Measurements from ENCODE around the gene KCNG4. TPM values are rescaled to one million over a fixed set of nuclear protein-coding genes. Genes with fewer than 3 reads are reported as not detected.

Gene KCNG4
- total RNA-seq, 8 experiments from 2014 or later = 0.05 to 0.66 (median 0.20) TPM; not detected in 1

DNA sequence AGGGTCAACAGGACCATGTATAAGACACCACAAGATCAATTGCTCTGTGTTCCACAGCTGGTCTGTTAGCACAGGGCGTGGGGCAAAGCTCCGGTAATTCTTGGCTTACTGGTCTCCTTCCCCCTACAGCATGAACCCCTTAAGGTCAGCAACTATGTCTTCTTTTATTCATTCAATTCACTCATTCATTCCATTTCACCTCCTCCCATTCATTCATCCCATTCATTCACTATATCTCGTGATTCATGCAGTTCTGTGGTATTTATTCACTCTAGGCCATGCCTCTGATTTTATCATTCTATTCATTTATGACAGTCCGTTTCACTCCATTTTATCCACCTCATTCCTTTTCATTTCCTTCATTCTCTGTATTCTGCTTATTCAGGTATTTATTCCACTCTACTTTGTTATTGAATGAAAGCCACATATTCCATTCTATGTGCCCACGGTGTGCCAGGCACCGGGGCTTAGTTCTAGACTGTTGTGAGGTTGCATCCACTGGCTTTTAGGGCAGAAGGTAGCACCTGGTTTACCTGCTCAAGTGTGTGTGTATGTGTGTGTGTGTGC lies 35.9 kb upstream of the KCNG4 start:
- Histone ChIP-seq H3K27ac (no peak overlapping the region), H3K4me3 (no peak overlapping the region), H3K4me1 (replicated peaks in 1 of 2) (peaks cover 25 to 27% of the 10 kb centered on the region in 2 donors)
- WGBS, 10 experiments = 22 to 100% (median 76%) methylated on average over 1 to 6 of the region's 6 CpGs; no CpG with 5 or more reads in 1 of the 10 experiments
- peak in 2 of 8 experiments; percentile 45 to 64 for ATAC-seq (replicated peaks in 6 of 8)
- in situ Hi-C loops (cut with MboI; ENCODE audit: low pct_unique_long_range_greater_than_20kb in 2 of 9, low sequenced_read_pairs in 9 of 9, unreplicated experiment in 9 of 9) = loop anchor here in 5 of 9 experiments (10.0 to 25.0 kb wide), 2 partner anchors 209 to 212 kb away; no protein-coding TSS in a partner anchor

DNA sequence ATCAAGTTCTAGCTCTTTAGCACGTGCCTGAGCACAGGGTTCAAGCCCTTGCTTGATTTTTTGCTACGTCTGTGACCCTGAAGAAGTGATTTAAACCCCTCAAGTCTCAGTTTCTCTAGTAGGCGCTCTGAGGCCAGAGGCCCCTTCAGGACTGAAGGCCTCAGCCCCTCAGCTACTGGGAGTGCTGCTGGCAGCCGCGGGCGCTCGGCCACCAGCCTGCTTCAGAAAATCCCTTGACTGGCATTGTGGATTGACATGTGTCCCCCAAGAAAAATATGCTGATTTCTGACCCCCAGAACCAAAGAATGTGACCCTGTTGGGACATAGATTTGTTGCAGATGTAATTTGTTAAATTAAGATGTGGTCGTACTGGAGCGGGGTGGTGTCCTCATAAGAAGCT lies 34.7 kb upstream of the KCNG4 start:
- Histone ChIP-seq H3K27ac (no peak overlapping the region), H3K4me3 (no peak overlapping the region), H3K4me1 (replicated peaks in 1 of 2) (peaks cover 15 to 20% of the 10 kb centered on the region in 2 donors)
- ATAC-seq (replicated peaks in 6 of 8) = no peak
- 0 to 100% (median 89%) methylated on average over 1 to 7 of the region's 9 CpGs; no CpG with 5 or more reads in 3 of the 10 experiments for WGBS, 10 experiments
- in situ Hi-C loops (cut with MboI; ENCODE audit: low pct_unique_long_range_greater_than_20kb in 2 of 9, low sequenced_read_pairs in 9 of 9, unreplicated experiment in 9 of 9) = loop anchor here in 2 of 9 experiments (10.0 kb wide), 1 partner anchor 210 kb away; no protein-coding TSS in a partner anchor

DNA sequence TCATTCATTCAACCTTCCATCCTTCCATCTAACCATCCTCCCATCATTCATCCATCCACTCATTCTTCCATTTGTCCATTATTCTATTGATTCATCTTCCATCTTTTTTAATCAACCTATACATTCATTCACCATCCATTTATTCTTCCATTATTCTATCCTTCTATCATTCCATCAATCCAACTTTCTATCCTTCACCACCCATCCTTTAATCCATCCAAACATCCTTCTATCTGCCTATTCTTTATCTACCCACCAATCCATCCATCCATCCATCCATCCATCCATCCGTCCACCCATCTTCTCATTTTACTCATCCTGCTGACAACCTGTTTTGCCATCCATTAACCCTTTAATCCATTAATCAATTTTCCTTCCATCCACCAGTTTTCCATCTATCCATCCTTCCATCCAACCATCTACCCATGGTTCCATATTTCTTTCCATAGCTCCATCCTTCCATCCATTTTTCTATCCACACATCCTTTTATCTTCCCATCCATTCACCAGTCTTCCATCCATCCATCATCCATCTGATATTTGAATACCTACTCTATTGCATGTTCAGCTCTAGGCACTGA lies 33.0 kb upstream of the KCNG4 start:
- in situ Hi-C loops (cut with MboI; ENCODE audit: low pct_unique_long_range_greater_than_20kb in 2 of 9, low sequenced_read_pairs in 9 of 9, unreplicated experiment in 9 of 9) = loop anchor here in 2 of 9 experiments (10.0 kb wide), 1 partner anchor 212 kb away; no protein-coding TSS in a partner anchor
- ATAC-seq (replicated peaks in 6 of 8) = no peak
- 0 to 73% (median 0%) methylated on average over 1 of the region's 1 CpG; no CpG with 5 or more reads in 2 of the 10 experiments for WGBS, 10 experiments

DNA sequence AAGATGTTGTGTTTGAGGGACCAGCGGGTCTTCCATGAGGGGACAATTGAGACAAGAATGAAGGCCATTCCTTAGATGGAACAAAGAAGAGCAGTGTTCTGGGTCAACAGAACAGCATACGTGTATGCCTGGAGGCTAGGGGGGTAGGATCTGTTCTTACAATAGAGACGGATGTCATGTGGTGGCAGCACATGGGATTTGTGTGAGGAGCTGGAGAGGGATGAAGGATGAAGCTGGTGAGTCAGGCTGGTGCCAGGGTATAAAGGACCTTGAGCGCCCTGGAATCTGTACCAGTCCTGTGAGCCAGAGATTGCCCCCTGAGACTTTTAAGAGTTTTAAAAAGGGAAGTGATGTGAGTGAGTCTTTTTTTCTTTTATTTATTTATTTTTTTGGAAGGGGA lies 32.1 kb upstream of the KCNG4 start:
- WGBS, 10 experiments = 0 to 100% (median 83%) methylated on average over 1 to 3 of the region's 4 CpGs; no CpG with 5 or more reads in 5 of the 10 experiments

More for the DNA sequence above, 33.0 kb upstream of the KCNG4 start:
- H3K4me1 ChIP-seq (replicated peaks in 1 of 2) = peaks cover 9 to 23% of the 10 kb centered on the region in 2 donors
- H3K4me3 ChIP-seq = no peak overlapping the region
- H3K27ac ChIP-seq = no peak overlapping the region

DNA sequence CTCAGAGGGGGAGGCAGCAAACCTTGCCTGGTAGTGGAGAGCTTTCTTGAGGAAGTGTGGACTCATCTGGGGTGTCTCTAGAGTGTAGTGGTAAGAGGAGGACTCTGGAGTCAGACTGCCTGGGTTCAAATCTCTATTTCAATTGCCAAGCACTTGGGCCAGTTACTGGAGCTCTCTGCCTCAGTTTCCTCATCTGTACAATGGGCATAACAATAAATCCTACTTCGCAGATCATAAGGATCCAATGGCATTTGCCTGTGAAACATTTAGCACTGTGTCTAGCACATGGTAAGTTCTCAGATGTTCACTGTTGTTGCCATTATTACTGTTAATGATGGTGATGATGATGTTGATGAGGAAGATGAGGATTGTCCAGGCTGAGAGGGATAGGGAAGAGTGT lies 31.2 kb upstream of the KCNG4 start:
- peaks cover 13 to 34% of the 10 kb centered on the region in 2 donors for H3K4me1 ChIP-seq (replicated peaks in 1 of 2)
- in situ Hi-C loops (cut with MboI; ENCODE audit: low pct_unique_long_range_greater_than_20kb in 2 of 9, low sequenced_read_pairs in 9 of 9, unreplicated experiment in 9 of 9) = loop anchor here in 2 of 9 experiments (10.0 kb wide), 1 partner anchor 214 kb away; no protein-coding TSS in a partner anchor
- 0 to 100% (median 63%) methylated on average over 1 of the region's 1 CpG; no CpG with 5 or more reads in 3 of the 10 experiments for WGBS, 10 experiments
- no peak for ATAC-seq (replicated peaks in 6 of 8)
- H3K4me3 ChIP-seq = no peak overlapping the region
- no peak overlapping the region for H3K27ac ChIP-seq

More for the DNA sequence above, 32.1 kb upstream of the KCNG4 start:
- Histone ChIP-seq H3K4me1 (replicated peaks in 1 of 2) (peaks cover 9 to 30% of the 10 kb centered on the region in 2 donors), H3K27ac (no peak overlapping the region), H3K4me3 (no peak overlapping the region)
- in situ Hi-C loops (cut with MboI; ENCODE audit: low pct_unique_long_range_greater_than_20kb in 2 of 9, low sequenced_read_pairs in 9 of 9, unreplicated experiment in 9 of 9) = loop anchor here in 2 of 9 experiments (10.0 kb wide), 1 partner anchor 213 kb away; no protein-coding TSS in a partner anchor
- ATAC-seq (replicated peaks in 6 of 8) = no peak

DNA sequence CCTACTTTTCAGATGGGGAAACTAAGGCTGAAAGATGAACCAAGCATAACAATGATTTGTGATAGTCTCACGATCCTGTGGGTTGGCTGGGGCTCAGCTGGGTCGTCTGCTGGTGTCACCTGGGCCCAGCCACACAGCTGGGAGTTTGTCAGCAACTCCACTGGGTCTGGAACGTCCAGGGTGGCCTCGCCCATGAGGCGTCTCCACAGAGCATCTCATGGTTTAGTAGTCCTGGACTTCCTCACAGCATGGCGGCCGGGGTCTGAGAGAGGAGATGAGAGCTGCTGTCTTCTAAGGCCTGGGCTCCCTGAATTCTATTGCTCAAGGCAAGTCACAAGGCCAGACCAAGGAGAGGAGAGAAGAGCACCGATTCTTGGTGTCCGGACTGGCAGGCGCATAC lies 30.7 kb upstream of the KCNG4 start:
- Histone ChIP-seq H3K4me3 (no peak overlapping the region), H3K4me1 (replicated peaks in 1 of 2) (peaks cover 13 to 34% of the 10 kb centered on the region in 2 donors), H3K27ac (no peak overlapping the region)
- in situ Hi-C loops (cut with MboI; ENCODE audit: low pct_unique_long_range_greater_than_20kb in 2 of 9, low sequenced_read_pairs in 9 of 9, unreplicated experiment in 9 of 9) = loop anchor here in 2 of 9 experiments (10.0 kb wide), 1 partner anchor 214 kb away; no protein-coding TSS in a partner anchor
- 49 to 100% (median 87%) methylated on average over 1 to 7 of the region's 10 CpGs; no CpG with 5 or more reads in 3 of the 10 experiments for WGBS, 10 experiments
- ATAC-seq (replicated peaks in 6 of 8) = no peak

DNA sequence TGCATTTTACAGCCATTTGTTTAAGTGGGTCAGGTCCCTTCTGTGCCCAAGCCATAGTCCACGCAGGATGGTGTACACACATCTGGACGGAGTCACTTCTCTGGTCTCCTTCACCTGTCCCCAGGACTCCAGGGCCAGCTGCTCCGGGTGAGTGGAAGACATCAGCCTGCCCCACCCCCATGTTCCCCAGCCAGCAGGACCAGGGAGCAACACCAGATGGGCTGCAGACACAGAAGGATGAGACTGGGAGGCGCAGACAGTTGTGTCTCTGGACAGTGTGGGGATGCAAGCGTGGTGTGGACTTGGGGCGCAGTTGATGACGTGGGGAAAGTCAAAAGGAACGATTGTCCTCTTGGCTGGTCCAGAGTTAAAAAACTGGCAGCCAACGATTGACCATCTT lies 30.3 kb upstream of the KCNG4 start:
- no peak overlapping the region for H3K4me3 ChIP-seq
- WGBS, 10 experiments = 0 to 100% (median 84%) methylated on average over 1 to 5 of the region's 9 CpGs; no CpG with 5 or more reads in 5 of the 10 experiments
- H3K4me1 ChIP-seq (replicated peaks in 1 of 2) = peaks cover 13 to 34% of the 10 kb centered on the region in 2 donors
- in situ Hi-C loops (cut with MboI; ENCODE audit: low pct_unique_long_range_greater_than_20kb in 2 of 9, low sequenced_read_pairs in 9 of 9, unreplicated experiment in 9 of 9) = loop anchor here in 2 of 9 experiments (10.0 kb wide), 1 partner anchor 215 kb away; no protein-coding TSS in a partner anchor
- no peak overlapping the region for H3K27ac ChIP-seq
- no peak for ATAC-seq (replicated peaks in 6 of 8)

DNA sequence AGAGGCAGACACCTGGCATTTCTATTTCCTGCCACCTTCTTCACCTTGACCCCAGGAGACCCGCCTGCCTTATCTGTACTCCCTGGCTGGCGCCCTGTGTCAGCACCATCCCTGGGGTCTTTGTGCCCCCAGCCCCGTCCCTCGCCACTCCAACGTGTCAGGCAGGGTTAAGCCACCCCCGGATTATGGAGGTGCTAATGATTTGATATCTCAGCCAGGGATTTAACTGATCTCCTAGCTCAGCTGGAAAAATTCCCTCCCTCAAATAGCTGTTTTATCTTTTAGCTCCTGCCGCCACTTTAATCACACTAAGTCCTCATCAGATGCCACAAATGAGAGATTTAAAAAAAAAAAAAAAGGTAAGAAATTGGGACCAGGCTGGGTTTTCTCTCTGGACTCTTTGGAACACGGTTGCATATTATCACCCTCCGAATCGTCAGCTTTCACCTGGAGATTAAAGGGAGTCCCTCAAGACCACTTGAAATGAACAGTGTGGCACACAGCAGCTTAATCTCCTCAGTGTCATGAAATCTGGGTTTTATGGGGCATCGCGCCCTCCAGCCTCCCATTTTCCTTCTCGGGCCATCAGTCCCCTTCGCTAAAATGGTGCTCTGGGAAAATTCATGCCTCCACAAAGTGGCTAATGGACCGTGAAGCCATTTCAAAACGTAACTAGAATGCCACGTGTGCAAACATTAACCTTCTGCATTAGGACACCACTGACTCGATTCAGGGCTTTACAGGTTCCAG lies 28.7 kb upstream of the KCNG4 start:
- in situ Hi-C loops (cut with MboI; ENCODE audit: low pct_unique_long_range_greater_than_20kb in 2 of 9, low sequenced_read_pairs in 9 of 9, unreplicated experiment in 9 of 9) = no loop called here
- ATAC-seq (replicated peaks in 6 of 8) = peak in 3 of 8 experiments; percentile 11 to 35 (median 19)
- Histone ChIP-seq H3K27ac (peak overlapping the region in 1 of 2 donors; percentile 40), H3K4me1 (replicated peaks in 1 of 2) (peaks cover 13 to 34% of the 10 kb centered on the region in 2 donors), H3K4me3 (no peak overlapping the region)
- WGBS, 10 experiments = 0 to 62% (median 23%) methylated on average over 1 to 15 of the region's 18 CpGs

DNA sequence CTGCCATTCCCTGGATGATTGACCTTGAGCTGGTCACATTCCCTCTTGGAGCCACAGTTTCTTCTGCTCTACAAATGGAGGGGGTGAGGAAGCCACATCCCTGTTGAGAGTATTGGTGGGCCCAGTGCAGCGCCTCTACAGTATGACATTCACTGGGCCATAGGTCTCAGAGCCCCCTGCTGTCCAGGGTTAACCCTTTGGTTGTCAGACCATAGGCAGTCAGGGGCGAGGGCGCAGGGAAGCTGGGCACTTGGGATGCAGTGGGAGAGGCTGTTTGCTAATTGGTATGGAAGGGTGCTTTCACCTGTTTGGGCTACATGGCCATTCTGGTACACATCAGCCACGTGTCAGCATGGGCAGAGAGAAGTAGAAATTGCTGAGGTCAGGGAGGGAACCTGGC lies 27.6 kb upstream of the KCNG4 start:
- H3K27ac ChIP-seq = no peak overlapping the region
- H3K4me1 ChIP-seq (replicated peaks in 1 of 2) = peaks cover 13 to 37% of the 10 kb centered on the region in 2 donors
- no peak for ATAC-seq (replicated peaks in 6 of 8)
- whole genome bisulfite sequencing, 10 experiments = 83 to 100% methylated on average over 1 to 2 of the region's 4 CpGs; no CpG with 5 or more reads in 8 of the 10 experiments
- in situ Hi-C loops (cut with MboI; ENCODE audit: low pct_unique_long_range_greater_than_20kb in 2 of 9, low sequenced_read_pairs in 9 of 9, unreplicated experiment in 9 of 9) = no loop called here
- no peak overlapping the region for H3K4me3 ChIP-seq

DNA sequence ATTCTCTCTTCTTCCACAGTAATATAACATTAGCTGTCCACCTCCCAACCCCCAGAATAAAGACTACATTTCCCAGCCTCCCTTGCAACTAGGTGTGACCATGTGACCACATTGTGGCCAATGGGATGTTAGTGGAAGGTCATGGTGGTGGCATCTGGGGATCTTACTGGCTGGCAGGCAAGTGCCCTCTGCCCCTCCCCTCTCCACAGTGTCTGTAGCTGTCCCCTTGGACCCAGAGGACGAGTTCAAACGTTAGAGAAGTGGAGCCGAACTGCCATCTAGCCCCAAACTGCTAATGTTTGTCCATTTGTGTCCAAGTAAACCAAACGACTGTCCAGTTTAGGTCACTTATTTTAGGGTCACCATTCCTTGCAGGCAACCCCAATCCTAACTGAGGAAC lies 26.6 kb upstream of the KCNG4 start:
- Histone ChIP-seq H3K4me3 (no peak overlapping the region), H3K4me1 (replicated peaks in 1 of 2) (peaks cover 13 to 37% of the 10 kb centered on the region in 2 donors), H3K27ac (peak overlapping the region in 1 of 2 donors; percentile 14)
- WGBS, 10 experiments = 20 to 67% (median 23%) methylated on average over 1 to 3 of the region's 4 CpGs; no CpG with 5 or more reads in 7 of the 10 experiments
- in situ Hi-C loops (cut with MboI; ENCODE audit: low pct_unique_long_range_greater_than_20kb in 2 of 9, low sequenced_read_pairs in 9 of 9, unreplicated experiment in 9 of 9) = no loop called here
- ATAC-seq (replicated peaks in 6 of 8) = peak; percentile 78 to 100 (median 100)

DNA sequence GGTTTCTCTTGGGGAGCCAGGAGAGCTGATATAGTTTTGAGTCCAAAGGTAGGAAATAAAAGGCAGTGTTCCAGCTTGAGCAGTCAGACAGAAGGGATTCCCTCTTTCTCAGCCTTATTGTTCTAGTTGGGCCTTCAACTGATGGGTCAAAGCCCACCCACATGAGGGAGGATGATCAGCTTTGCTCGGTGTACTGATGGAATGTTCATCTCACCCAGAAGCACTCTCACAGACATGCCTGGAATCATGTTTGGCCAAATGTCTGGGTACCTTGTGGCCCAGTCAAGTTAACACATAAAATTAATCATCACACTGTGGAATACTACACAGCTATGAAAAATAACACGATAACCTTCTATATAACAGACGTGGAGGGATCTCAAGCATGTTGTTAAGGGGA lies 23.1 kb upstream of the KCNG4 start:
- Histone ChIP-seq H3K4me1 (replicated peaks in 1 of 2) (peaks cover 11 to 24% of the 10 kb centered on the region in 2 donors), H3K27ac (peak overlapping the region in 1 of 2 donors; percentile 49), H3K4me3 (no peak overlapping the region)
- in situ Hi-C loops (cut with MboI; ENCODE audit: low pct_unique_long_range_greater_than_20kb in 2 of 9, low sequenced_read_pairs in 9 of 9, unreplicated experiment in 9 of 9) = no loop called here
- 75 to 100% (median 80%) methylated on average over 1 to 2 of the region's 3 CpGs; no CpG with 5 or more reads in 7 of the 10 experiments for WGBS, 10 experiments
- ATAC-seq (replicated peaks in 6 of 8) = no peak

DNA sequence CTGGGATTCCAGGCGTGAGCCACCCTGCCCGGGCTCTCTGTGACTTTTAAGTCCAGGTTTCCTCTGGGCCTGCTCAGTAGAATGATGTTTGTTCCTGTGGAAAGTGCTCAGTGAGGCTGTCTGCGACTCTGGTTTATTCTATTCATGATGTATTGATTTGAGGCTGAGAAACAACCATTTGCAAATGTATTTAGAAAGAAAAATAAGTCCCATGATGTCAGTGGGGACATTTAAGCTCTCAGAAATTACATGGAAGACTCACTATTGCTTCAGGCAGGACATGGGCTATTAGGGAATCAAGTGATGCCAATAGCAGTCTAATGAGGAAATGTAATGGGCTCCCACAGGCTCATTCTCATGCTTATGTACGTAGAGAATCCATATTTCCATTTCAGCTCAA lies 22.2 kb upstream of the KCNG4 start:
- H3K27ac ChIP-seq = no peak overlapping the region
- H3K4me3 ChIP-seq = no peak overlapping the region
- 67 to 100% (median 90%) methylated on average over 1 to 3 of the region's 4 CpGs; no CpG with 5 or more reads in 3 of the 10 experiments for WGBS, 10 experiments
- in situ Hi-C loops (cut with MboI; ENCODE audit: low pct_unique_long_range_greater_than_20kb in 2 of 9, low sequenced_read_pairs in 9 of 9, unreplicated experiment in 9 of 9) = no loop called here
- H3K4me1 ChIP-seq (replicated peaks in 1 of 2) = peaks cover 11 to 17% of the 10 kb centered on the region in 2 donors
- ATAC-seq (replicated peaks in 6 of 8) = peak in 2 of 8 experiments; percentile 26 to 47
